CD4-positive, alpha-beta T cell treated with Interferon alpha-2 for 1 hour (primary cell): ENCODE measurements around the gene UBE2A.

Source experiments
- DNase-seq, 2 donors: peaks; one replicate each; pipeline ENCODE4 v3.0.0-alpha.2; 2020 to 2022

Gene UBE2A

DNA sequence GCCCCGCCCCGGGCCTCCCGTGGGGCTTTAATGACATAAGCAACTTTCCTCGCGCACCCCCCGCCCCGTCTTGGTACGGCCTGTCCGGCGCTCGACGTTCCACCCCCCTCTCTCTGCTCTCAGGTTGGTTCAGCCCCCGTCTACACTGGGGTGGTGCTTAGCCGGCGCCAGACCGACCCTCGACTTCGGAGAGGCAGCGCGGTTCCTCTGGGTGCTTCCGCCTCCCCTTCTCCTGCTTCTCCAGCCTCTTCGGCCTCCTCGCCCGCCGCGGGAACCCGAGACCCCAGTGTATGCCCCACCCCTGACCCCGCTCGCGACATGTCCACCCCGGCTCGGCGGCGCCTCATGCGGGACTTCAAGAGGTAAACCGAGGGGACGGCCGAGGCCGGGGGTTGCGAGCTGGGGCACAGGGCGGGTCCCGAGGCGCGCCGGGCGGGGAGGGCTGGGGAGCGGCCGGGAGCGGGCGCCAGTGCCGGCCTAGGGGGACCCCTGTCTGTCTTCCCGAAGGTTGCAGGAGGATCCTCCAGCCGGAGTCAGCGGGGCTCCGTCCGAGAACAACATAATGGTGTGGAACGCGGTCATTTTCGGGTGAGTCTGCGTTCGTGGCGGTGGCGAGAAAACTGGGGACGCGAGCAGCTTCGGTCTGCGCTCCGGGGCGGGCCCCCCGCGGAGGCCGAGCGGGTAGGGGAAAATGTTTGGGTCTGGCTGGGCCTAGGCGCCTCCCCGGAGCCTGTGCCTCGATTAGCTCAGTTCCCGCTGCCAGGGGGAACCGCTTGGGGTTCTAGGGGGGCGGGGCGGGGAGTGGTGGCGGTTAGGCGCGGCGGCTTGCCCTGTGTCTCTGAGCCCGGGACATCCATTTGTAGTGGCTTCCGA is at the start of gene UBE2A:
Gene UBE2A (plus strand): TSS at position 170 of the 873 bp plus-strand sequence. CDS start 149 bp downstream, at position 319.
- peak; percentile 89 to 93 for DNase-seq

DNA sequence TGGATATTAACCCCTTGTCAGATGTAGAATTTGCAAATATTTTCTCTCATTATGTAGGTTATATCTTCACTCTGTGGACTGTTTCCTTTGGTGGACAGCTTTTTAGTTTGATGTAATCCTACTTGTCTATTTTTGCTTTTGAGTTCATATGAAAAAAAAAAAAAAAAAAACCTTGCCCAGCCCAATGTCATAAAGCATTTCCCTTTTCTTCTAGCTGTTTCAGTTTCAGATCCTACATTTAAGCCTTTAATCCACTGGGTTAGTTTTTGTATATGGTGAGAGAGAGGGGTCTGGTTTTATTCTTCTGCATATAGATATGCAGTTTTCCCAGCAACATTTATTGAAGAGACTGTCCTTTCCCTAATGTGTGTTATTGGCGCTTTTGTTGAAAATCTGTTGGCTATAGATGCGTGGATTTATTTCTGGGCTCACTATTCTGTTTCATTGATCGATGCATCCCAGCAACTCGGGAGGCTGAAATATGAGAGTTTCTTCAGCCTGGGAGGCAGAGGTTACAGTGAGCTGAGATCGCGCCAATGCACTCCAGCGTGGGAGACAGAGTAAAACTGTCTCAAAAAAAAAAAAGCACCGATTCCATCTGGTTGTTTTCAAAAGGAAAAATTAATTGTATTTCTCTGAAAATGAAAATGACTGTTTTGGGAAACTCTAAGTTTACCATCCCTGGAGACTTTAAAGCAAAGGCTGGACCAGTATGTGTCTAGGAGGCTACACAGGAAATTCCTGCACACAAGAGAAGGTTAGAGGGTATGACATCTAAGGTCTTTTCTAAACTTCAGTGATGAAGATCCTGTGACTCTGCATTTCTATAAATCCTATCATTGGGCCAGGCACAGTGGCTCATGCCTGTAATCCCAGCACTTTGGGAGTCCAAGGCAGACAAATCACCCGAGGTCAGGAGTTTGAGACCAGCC is 44.8 kb upstream of the UBE2A start:
- no peak for DNase-seq

DNA sequence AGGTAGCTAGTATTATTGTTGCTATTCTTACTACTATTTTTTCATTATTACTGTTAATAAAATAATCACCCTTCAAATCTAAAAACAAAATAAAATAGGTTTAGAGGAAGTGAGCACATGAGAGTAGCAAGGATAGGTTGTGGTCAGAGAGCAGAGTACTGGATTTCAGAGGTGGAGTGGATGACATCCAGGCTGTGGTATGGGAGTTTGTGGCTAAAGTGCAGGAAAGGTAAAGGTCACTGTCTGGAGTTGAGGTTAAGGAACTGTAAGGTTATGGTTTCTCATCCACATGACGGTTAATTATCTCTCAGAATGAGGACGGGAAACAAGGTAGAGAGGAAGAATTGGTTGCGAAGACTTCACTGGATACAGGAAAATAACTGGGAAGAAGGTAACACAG is 36.9 kb upstream of the UBE2A start:
- DNase-seq, result no peak

DNA sequence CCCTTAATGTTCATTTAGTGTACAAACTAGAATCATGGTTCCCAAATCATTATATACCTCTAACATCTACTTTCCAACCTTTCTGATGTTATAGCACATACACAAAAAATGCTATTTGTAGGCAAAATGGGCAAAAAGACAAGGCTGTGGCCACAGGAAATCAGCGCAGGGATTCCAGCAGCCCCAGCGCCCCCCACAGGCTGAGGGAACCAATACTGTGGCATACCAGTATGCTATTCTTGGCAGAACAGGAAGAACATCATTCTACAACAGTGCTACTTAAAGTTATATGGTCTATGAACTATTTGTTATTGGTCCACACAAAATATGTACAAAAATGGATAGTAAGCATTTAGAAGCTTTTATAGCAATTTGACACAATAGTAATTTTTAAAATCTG is 34.5 kb upstream of the UBE2A start:
- DNase-seq, result peak in 1 of 2 donors; percentile 15

DNA sequence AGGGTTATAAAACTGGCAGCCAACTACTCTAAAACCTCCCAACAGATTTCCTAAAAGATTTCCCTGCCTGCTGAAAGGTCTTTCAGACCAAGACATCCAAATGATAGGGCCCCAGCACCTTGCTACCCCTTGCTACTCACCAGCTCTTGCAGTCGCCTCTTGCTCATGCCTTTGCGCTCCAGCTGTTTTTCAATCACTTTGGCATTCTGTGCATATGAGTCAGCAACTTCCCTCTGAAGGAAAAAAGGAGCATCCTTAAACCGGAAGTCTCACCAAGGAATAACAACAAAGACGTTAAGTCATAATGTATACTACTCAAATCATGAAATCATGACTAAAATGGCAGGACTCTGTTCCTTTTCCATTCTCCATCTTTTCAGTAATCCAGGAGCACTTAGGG is 33.2 kb upstream of the UBE2A start:
- no peak for DNase-seq

DNA sequence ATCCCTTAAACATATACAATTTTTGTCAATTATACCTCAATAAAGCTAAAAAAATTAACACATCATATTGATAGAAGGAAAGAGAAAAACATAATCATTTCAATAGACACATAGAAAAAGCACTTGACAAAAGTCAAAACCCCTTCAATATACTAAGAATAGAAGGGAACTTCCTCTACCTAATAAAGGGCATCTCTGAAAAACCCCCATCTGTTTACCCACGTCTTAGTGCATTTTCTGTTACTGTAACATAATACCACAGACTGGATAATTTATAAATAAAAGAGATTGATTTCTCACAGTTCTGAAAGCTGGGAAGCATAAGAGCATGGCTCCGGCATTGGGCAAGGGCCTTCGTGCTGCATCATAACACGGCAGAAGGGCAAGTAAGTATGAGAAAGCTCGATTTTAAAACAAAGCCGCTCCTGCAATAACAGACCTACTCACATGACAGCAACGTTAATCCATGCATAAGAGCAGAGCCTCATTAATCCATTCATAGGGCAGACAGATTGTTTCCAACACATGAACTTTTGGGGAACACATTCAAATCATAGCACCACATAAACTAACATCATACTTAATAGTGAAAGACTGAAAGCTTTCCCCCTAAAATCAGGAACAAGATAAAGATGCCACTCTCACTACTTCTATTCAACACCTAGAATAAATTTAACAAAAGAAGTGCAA is 24.9 kb upstream of the UBE2A start:
- no peak for DNase-seq

DNA sequence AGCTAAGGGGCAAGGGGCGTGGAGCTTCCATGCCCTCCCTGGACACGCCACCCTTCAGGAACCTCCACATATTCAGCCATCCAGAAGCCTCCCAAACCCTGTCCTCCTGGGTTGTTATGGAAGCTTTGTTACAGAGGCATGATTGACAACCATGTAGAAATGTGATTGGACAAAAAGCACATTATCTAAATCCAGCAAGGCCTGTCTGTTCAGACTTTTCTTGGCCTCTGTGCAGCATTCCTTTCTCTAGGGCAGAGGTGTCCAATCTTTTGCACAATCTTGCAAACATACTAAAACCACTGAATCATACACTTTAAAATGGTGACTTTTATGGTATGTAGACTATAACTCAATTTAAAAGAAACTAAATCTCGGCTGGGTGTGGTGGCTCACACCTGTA is 21.9 kb upstream of the UBE2A start:
- no peak for DNase-seq

DNA sequence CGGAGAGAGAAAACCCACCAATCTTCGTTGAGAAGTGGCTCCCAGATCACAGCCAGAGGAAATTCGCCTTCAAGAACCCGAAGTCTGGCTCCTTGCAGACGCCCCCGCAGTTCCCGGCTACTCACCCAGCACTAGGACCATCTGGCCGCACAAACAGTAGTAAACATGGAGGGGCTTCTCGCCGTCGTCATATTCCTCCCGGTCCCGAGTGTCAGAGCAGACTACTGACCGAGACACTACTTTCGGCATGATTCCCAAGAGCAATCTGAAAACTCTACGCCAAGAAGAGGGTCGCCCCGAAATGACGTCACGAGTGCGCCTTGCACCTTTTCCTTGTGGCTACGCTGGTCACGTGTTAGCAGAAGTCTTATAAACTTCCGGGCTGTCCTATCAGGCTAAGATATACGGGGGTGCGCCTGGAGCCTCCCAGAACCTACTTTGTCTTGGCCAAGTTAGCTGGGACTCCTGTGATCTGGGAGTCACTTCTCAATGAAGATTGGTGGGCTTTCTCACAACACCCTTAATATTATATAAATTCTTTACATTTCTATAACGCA is 9.2 kb upstream of the UBE2A start, which contains the start of gene STEEP1:
Gene STEEP1 (minus strand): TSS at position 303 of the 557 bp plus-strand sequence. CDS start 54 bp downstream, at position 249.
- peak; percentile 87 to 88 for DNase-seq

DNA sequence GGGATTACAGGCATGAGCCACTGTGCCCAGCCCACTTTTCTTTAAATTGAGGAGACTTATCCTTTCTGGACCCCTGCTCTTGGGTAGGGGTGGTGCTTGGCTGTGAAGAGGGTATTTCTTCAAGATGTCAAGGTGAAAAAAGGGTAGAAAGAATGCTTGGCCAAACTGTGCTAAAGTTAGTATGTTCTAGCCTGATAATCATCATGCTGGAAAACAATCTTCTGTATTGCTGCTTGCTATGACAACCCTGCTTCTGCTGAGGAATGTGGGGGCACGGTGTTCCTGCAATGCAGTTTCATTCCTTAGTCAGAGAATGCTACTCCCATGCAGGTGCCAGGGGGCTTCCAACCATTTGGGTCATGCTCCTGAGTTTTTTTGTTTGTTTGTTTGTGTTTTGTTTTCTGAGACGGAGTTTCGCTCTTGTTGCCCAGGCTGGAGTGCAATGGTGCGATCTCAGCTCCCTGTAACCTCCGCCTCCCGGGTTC is 4.0 kb upstream of the UBE2A start:
- no peak for DNase-seq

DNA sequence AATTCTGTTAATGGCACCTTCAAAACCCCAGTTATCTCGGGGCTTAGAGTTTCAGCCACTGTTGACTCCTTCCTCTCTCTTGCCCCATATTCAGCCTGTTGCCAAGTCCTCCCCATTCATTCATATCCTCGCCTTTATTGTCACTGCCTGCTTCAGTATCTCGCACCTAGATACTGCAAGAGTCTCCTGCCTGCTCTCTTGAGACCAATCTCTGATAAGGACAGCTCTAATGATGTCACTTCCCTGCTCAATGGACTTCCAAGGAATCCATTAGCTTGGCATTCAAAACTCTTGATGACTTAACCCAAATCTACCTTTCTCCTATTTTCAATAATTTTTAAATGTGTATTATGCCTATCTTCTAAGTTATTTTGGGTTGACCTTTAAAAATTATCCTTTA is 1.1 kb upstream of the UBE2A start:
- DNase-seq, result no peak

DNA sequence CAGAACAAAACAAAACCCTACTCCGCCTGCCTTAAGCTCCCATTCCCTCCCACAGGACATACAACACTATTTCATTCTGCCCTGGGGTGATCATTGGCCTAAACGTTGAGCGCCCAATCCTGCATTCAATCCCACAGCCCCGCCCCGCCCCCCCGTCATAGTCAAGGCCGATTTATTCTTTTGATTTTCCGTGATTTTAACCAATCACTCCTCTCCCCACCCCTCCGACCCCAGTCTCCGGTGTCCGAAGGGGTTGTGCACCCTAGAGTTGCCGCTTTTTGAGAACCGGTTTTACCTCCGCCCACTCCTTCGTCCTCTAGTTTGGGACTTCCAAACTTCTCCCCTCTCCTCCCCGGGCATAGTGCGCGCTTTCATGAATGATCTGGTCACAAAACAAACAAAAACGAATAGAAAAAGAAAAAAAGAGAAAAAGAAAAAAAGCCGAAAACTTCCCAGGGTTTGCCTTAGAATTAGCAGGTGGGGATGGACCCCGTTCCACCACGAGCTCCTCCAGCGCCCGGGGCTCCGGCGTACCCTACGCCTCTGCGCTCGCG is 446 bp upstream of the UBE2A start:
- peak in 1 of 2 donors; percentile 29 for DNase-seq

DNA sequence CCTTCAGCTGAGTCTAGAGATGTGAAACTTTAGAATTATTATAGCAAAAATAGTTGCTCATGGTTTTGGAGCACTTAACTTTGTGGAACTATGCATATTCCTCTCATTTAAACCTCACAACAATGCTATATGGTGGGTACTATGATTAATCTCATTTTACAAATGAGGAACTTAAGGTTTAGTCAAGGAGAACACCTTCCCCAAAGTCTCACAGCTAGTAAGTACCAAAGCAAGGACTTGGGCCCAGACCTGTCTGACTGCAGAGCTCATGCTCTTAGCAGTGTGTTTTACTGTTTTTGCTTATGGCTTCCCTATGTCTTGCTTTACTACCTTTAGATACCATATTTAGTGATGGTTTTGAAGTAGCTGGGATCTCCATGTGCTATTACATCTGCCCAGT is 5.1 kb downstream of the UBE2A start:
- DNase-seq, result peak in 1 of 2 donors; percentile 2

DNA sequence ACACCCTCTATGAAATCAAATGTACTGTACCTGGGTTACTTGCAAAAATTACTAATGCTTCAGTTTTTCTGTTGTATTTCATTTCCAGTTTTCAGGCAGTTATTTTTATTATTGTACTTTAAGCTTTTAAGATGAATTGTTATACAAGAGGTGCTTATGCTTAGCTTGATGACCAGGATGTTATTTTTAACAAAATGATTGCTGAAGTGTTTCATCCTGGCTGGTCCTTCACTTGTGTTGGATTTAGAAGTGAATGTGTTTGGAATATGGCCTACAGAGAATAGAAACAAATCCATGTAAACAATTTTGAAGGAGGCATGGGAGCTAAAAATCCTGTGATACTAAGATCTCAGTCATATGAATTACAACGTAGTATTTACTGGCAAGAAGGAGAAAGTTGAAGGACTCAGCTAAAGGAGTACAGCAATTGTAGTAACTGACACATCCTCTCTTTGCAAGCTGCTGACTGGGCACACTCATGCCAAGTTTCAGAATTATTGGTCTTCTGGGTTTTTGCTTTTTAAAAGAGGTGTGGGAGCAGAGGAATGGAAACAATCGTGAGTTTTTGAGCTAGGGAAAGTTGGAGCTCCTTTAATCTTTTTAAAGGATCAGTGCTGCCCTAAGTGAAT is 9.2 kb downstream of the UBE2A start:
- DNase-seq, result no peak

DNA sequence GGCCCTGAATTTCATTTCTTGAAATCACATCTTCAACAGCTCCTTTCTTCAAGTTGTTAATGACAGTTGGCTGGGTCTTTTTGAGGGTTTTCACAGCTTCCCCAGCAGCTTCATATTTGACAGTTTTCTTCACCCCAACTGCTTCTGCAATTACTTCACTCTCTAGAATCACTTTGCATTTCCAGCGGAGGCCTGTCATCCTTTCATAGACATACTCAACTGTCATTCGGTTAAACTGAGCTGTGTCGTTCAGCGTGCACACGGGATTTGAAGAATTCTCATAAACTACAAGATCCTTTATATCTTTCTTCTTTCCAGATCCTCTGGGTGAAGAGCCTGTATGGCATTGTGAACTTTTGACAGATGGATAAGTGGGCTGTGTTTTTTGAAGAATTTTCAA is 15.4 kb downstream of the UBE2A start:
- no peak for DNase-seq

DNA sequence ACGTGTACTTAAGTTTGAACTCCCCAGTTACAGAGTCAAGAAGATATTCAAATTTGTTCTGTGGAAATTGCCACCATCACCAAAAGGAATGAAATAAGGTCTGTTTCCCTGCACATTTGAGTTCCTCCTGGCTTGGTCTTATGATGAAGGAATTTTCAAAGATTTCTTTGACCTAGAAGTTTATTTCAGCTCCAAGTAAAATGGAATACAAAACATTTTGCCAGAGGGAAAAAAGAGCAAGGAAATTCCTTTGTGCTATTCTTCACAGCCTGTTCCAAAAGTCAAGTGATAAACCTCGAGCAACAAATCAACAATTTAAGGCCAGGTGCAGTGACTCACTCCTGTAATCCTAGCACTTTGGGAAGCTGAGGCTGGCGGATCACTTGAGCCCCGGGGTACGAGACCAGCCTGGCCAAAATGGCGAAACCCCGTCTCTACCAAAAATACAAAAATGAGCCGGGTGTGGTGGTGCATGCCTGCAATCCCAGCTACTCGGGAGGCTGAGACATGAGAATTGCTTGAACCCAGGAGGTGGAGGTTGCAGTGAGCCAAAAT is 28.4 kb downstream of the UBE2A start:
- no peak for DNase-seq

DNA sequence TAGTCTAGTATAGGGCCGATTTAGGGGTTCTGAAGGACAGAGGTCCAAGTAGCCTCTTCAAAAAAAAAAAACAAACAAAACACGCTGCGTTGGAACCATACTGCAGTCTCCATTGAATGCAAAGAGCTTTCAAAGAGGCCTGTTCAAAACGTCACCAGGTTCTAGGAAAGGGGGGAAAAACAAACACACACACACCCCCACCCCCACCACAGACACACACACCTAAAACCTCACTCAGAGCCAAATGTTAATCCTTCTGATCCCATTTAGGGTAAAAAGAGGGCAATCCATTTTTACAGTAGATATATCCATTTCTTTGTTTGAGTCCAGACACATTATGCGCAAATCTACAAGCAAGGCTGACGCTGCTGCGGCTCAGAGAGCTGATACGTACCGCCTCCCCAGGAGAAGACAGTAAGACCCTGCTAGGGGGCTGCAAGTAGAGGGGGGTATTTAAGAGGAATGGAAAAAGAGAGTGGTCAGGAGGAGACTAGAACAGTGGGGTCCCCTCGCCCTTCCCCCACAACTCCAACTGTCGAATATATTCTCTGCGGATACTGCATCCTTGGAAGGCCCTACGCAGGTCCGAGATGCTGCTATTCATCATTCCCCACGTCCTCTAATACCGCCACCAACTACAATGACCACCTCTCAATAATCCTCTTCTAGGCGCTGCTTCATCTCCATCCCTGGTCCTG is 30.6 kb downstream of the UBE2A start:
- DNase-seq, result peak; percentile 14 to 38

DNA sequence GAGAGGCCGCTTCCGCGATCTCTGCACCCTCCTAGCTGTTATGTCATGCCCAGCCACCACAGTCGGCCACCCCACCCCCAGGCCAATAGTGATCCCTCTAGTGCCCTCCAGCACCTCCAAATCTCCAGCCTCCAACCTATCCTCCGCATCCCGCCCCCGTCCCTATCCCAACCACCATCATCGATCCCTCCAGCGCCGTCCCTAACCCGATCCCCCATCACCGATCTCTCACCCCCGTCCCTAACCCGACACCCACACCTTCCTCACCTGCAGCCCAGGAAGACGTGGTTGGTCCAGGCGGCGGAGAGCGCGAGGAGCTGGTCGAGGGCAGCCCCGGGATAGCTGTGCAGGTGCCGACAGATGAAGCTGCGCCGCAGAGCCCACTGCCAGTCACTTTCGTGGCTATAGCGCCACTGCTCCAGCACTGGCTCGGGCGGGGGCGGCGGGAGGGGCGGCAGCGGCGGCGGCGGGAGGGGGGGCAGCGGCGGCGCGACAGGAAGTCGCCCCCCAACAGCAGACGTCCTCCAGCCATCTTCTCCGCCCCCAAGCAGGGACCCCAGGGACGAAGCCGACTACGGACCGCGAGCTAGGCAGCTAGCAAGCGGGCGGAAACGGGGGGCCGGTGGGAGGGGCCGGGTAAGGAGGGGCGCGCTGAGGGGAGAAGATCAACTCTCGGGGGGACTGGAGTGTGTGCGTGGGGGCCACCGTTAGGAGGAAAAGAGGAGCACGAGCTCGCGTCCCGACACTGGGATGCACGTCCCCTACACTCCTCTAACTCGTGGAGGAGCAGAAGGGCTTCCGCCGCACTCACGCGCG is 31.3 kb downstream of the UBE2A start:
- peak; percentile 47 to 57 for DNase-seq

DNA sequence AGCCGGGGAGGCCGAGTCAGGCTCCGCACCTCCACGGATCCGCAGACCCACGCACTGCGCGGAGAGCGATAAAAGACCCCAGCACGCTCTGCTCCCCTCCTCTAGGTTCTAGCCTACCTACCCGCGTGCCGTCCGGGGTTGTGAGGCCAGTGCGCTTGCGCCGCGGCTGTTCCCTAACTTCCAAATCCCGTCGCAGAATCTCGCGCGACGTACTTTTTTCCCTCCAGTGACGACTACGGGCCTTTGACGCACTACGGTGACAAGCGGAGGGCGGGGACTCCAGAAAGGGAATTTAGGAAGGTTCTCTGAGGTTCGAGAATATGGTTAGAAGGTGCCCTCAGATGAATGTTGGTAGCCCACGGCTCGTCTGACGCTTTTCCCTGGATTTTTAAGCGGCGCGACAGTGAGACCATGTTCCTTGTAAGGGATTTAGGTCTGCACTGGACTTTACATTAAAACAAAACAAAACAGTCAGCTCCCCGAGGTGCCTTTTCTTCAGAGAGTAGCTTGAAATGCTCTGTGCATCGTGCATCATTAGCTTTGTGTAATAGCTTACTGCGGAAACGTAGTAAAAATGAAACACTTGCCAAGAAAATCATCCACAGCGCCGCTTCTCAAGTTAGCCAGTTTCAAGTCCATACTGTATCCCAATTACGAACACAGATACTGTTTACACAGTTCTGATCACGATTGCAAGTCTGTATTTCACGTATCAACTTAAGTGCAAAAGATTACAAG is 32.1 kb downstream of the UBE2A start, which contains the start of gene NKRF:
Gene NKRF (minus strand): TSS at position 145 of the 738 bp plus-strand sequence.
- DNase-seq, result peak; percentile 93

DNA sequence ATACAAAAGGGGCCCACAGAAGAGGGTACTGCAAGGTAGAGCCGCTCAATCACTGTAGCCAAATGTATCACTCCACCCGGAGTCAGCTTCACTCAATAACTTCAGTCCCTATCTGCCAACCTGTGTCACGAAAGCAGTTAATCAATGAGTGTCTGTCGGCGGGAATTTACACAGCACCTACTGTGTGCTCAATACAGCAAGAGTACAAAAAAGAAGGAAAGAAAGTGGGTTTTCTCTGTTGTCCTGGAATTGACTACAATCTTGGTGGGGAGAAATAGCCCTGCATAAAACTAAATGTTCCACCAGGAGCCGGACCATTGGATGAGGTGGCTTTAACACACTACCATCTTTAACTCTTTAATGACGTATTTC is 32.6 kb downstream of the UBE2A start:
- DNase-seq, result no peak
